Natural killer cell (primary cell): ENCODE data around the gene TFR2. TPM values are rescaled to one million over a fixed set of nuclear protein-coding genes. Genes with fewer than 3 reads are reported as not detected.

Experiments
- ATAC-seq, 3 donors: fragments of 150-1000 bp in 2 of 3; fragments of 200-7000 bp in 1 of 3; cut with Tn5 transposase; 1 replicate in 1 of 3; 2 replicates in 2 of 3; pipeline ENCODE4 v1.10.0; 2021; ENCODE audit warnings: mild to moderate bottlenecking in 2 of 3, moderate library complexity in 2 of 3
- DNase-seq, 2 donors: peaks; one replicate each; pipeline versions ENCODE4 v3.0.0 to v3.0.0-alpha.2; 2013 to 2021; ENCODE audit warnings: mixed read lengths in 1 of 2
- H3K27ac ChIP-seq: one replicate; pipeline ENCODE4 v1.5.1; 2013; ENCODE audit warnings: mild to moderate bottlenecking, low read length
- H3K27me3 ChIP-seq: one replicate; pipeline ENCODE4 v1.6.1; 2013; ENCODE audit warnings: low read length; ENCODE audit not compliant: control insufficient read depth, insufficient read depth
- H3K36me3 ChIP-seq: one replicate; pipeline ENCODE4 v1.6.1; 2013; ENCODE audit warnings: low read length; ENCODE audit not compliant: control insufficient read depth, insufficient read depth
- H3K4me1 ChIP-seq: one replicate; pipeline ENCODE4 v1.6.1; 2013; ENCODE audit warnings: low read length; ENCODE audit not compliant: control insufficient read depth, insufficient read depth
- H3K4me3 ChIP-seq: one replicate; pipeline ENCODE4 v1.5.1; 2013; ENCODE audit warnings: low read length
- H3K9me3 ChIP-seq: one replicate; pipeline ENCODE4 v1.6.1; 2013; ENCODE audit warnings: low read length; ENCODE audit not compliant: control insufficient read depth, insufficient read depth
- H3K27ac Mint-ChIP-seq, 2 donors: one replicate each; pipeline ENCODE4 v1.8.0; 2022; ENCODE audit warnings: mild to moderate bottlenecking in 2 of 2, mixed read lengths in 2 of 2, moderate library complexity in 1 of 2
- H3K27me3 Mint-ChIP-seq, 2 donors: one replicate each; pipeline ENCODE4 v1.8.0; 2022; ENCODE audit warnings: low read depth in 2 of 2, mixed read lengths in 2 of 2
- H3K36me3 Mint-ChIP-seq: one replicate; pipeline ENCODE4 v1.8.0; 2022; ENCODE audit warnings: mixed read lengths
- H3K4me1 Mint-ChIP-seq, 2 donors: one replicate each; pipeline ENCODE4 v1.8.0; 2022; ENCODE audit warnings: mixed read lengths in 2 of 2
- H3K4me3 Mint-ChIP-seq: one replicate; pipeline ENCODE4 v1.8.0; 2022; ENCODE audit warnings: mild to moderate bottlenecking, moderate library complexity, mixed read lengths
- H3K9me3 Mint-ChIP-seq, 2 donors: one replicate each; pipeline ENCODE4 v1.8.0; 2022; ENCODE audit warnings: mixed read lengths in 2 of 2
- WGBS: methylation state at CpG from one replicate; pipeline ENCODE4 v1.1.7; 2013; ENCODE audit warnings: missing lambda C conversion rate; ENCODE audit not compliant: insufficient coverage; 5-methylcytosine and 5-hydroxymethylcytosine counted together
- intact Hi-C: fragments of 100-400 bp; cut with micrococcal nuclease; formaldehyde crosslinking; loops from one replicate; pipeline ENCODE4 v1.14.2; 2022
- total RNA-seq, 4 donors: library from RNA; stranded (reverse); fragments of 120-200 nt in 1 of 4; gene quantifications; one replicate each; pipeline versions ENCODE4 v1.2.3 to v1.2.4, GENCODE V29; 2013 to 2022
- TF ChIP-seq, protein P1 (sequence below): fragments of 200-600 bp; IDR thresholded peaks from one replicate; pipeline ENCODE4 v1.8.0; 2022; ENCODE audit warnings: antibody characterized with exemption

The TFR2 gene
- total RNA-seq, 3 donors from 2014 or later (not counting 1 experiment from before 2014, with no cell fraction given): 9.8 to 13.8 (median 12.0) TPM

DNA sequence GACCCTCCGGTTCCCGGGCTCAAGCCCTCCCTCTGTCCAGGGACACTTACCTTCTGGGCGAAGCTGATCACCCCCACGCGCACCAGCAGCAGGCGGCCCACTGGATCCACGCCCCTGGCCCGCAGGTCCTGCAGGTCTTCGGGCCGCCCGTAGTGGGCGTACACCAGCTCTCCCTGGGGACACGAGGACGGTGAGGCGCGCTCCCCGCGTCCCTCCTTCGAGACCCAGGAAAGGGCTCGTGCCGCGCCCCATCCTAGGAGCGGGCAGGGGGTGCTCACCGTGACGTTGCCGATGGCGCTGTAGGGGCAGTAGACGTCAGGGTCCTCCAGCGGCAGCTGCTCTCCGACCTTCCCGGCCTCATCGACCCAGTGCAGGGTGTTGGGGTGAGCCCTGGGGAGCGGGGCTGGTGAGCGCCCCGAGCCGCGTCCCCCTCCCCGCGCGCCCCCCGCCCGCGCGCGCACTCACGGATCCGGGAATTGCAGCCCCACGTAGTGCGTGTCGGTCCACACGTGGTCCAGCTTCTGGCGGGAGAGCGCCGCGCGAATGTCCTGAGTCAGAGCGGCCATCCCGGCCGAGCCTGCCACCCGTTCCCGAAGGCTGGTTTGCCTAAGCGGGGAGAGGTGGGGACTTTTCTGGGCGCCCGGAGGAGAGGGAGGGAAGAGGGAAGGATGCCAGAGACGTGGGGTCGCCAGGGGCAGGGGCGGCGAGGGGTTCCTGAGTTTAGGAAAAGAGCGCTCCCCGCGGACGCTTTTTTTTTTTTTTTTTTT lies 8.2 kb downstream of the TFR2 start:
- WGBS: 1% methylated on average over 72 of the region's 72 CpGs
- DNase-seq (peak; percentile 37 to 78), ATAC-seq (peak; percentile 77 to 81 (median 79))
- Histone ChIP-seq H3K27me3 (no peaks in the 10 kb centered on the region), H3K4me1 (peaks cover 14% of the 10 kb centered on the region), H3K9me3 (no peaks in the 10 kb centered on the region), H3K27ac (peak overlapping the region; percentile 56), H3K36me3 (no peaks in the 10 kb centered on the region), H3K4me3 (peak overlapping the region; percentile 88)
- Mint-ChIP-seq H3K9me3 (no peaks in the 10 kb centered on the region), H3K4me3 (peak overlapping the region; percentile 86), H3K36me3 (no peaks in the 10 kb centered on the region), H3K27ac (peak overlapping the region in 1 of 2 donors; percentile 34), H3K4me1 (peaks cover 11 to 32% of the 10 kb centered on the region in 2 donors), H3K27me3 (peaks cover 0 to 4% of the 10 kb centered on the region in 2 donors)
- TF ChIP-seq, protein P1, sequence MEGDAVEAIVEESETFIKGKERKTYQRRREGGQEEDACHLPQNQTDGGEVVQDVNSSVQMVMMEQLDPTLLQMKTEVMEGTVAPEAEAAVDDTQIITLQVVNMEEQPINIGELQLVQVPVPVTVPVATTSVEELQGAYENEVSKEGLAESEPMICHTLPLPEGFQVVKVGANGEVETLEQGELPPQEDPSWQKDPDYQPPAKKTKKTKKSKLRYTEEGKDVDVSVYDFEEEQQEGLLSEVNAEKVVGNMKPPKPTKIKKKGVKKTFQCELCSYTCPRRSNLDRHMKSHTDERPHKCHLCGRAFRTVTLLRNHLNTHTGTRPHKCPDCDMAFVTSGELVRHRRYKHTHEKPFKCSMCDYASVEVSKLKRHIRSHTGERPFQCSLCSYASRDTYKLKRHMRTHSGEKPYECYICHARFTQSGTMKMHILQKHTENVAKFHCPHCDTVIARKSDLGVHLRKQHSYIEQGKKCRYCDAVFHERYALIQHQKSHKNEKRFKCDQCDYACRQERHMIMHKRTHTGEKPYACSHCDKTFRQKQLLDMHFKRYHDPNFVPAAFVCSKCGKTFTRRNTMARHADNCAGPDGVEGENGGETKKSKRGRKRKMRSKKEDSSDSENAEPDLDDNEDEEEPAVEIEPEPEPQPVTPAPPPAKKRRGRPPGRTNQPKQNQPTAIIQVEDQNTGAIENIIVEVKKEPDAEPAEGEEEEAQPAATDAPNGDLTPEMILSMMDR: peak; percentile 31
- intact Hi-C loops: loop anchor here (5.0 kb wide), 2 partner anchors 39 to 59 kb away; partner anchors contain the start of genes GIGYF1 and GNB2

- Histone ChIP-seq H3K27ac (no peak overlapping the region), H3K4me1 (peaks cover 34% of the 10 kb centered on the region), H3K9me3 (no peaks in the 10 kb centered on the region), H3K4me3 (no peak overlapping the region), H3K36me3 (no peaks in the 10 kb centered on the region), H3K27me3 (no peaks in the 10 kb centered on the region)
- no peaks in the 10 kb centered on the region for H3K36me3 Mint-ChIP-seq
- intact Hi-C loops: loop anchor here (5.0 kb wide), 2 partner anchors 42 to 62 kb away; partner anchors contain the start of genes GIGYF1 and GNB2
- TF ChIP-seq, protein P1: no peak
- no peak overlapping the region for H3K4me3 Mint-ChIP-seq
- no peak for ATAC-seq
- no peaks in the 10 kb centered on the region for H3K9me3 Mint-ChIP-seq
- H3K27ac Mint-ChIP-seq: peak overlapping the region in 1 of 2 donors; percentile 7
- WGBS: 97% methylated on average over 4 of the region's 4 CpGs
- H3K27me3 Mint-ChIP-seq: peaks cover 0 to 4% of the 10 kb centered on the region in 2 donors
- no peak for DNase-seq
- peaks cover 11 to 48% of the 10 kb centered on the region in 2 donors for H3K4me1 Mint-ChIP-seq
Measured at GRCh38 chr7:100630066-100630465, 11.3 kb downstream of the TFR2 start.

DNA sequence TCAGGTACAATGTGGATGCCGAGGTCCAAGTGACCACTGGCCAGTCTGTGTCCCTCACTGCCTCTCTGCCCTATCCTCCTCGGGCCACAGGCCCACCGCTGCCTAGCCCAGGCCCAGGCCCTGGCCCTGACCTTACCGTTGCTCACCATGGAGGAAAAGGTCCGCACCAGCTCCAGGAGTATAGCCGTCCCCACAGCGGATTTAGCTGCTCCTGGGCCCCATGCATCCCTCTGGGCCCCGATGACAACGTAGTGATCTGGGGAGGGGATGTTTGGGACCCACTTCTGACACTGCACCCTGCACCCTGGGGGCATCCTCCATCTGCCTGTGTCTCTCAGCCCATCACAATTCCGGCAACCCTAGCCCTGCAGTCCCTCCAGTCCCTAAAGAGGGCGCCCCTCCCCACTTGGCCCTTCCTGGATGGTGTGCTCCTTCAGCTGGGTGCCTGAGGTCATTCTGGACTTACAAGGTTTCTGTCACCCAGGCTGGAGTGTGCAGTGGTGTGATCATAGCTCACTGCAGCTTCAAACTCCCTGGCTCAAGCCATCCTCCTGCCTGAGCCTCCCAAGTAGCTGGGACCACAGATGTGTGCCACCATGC lies 12.1 kb downstream of the TFR2 start:
- peaks cover 10 to 49% of the 10 kb centered on the region in 2 donors for H3K4me1 Mint-ChIP-seq
- Histone ChIP-seq H3K27me3 (no peaks in the 10 kb centered on the region), H3K9me3 (no peaks in the 10 kb centered on the region), H3K4me3 (no peak overlapping the region), H3K36me3 (no peaks in the 10 kb centered on the region), H3K4me1 (peaks cover 33% of the 10 kb centered on the region), H3K27ac (no peak overlapping the region)
- no peak overlapping the region for H3K4me3 Mint-ChIP-seq
- TF ChIP-seq, protein P1: no peak
- H3K36me3 Mint-ChIP-seq: no peaks in the 10 kb centered on the region
- no peaks in the 10 kb centered on the region for H3K9me3 Mint-ChIP-seq
- WGBS: 85% methylated on average over 11 of the region's 11 CpGs
- H3K27ac Mint-ChIP-seq: peak overlapping the region; percentile 68 to 70
- ATAC-seq (no peak), DNase-seq (peak in 1 of 2 donors; percentile 46)
- intact Hi-C loops: no loop called here
- H3K27me3 Mint-ChIP-seq: no peaks in the 10 kb centered on the region
